ENCODE data around the gene GAB2. TPM values are rescaled to one million over a fixed set of nuclear protein-coding genes. Genes with fewer than 3 reads are reported as not detected.
A peak's percentile ranks its signal among the peaks of the same experiment; 100 is the strongest.

The GAB2 gene
- total RNA-seq, 4 donors from 2014 or later = 26.3 to 84.8 (median 26.6) TPM

- Histone ChIP-seq H3K4me3 (no peak overlapping the region), H3K4me1 (peaks cover 0 to 39% (median 15%) of the 10 kb centered on the region in 3 donors), H3K36me3 (no peaks in the 10 kb centered on the region), H3K27me3 (no peaks in the 10 kb centered on the region), H3K9me3 (no peaks in the 10 kb centered on the region), H3K27ac (peak overlapping the region in 2 of 4 donors; percentile 30 to 37)
- 35 to 47% methylated on average over 8 to 9 of the region's 9 CpGs for WGBS, 2 donors (ENCODE audit: low coverage in 1 of 2)
- TF ChIP-seq EP300 (IDR thresholded peaks at IDR 0.05) (no peak), CTCF (IDR thresholded peaks at IDR 0.05) (no peak), POLR2AphosphoS5 (IDR thresholded peaks at IDR 0.05) (no peak), POLR2A (IDR thresholded peaks at IDR 0.05) (no peak)
- no peak for ATAC-seq
Observed at GRCh38 chr11:78318321-78319114, 99.1 kb downstream of the GAB2 start.

- no peaks in the 10 kb centered on the region for H3K36me3 ChIP-seq
- TF ChIP-seq CTCF (IDR thresholded peaks at IDR 0.05) (no peak), EP300 (IDR thresholded peaks at IDR 0.05) (no peak), POLR2A (IDR thresholded peaks at IDR 0.05) (no peak), POLR2AphosphoS5 (IDR thresholded peaks at IDR 0.05) (no peak)
- no peak for ATAC-seq
- H3K27ac ChIP-seq = no peak overlapping the region
- 94 to 100% methylated on average over 3 of the region's 3 CpGs for WGBS, 2 donors (ENCODE audit: low coverage in 1 of 2)
- H3K4me1 ChIP-seq = peaks cover 0 to 66% (median 22%) of the 10 kb centered on the region in 3 donors
- H3K9me3 ChIP-seq = no peaks in the 10 kb centered on the region
- no peak overlapping the region for H3K4me3 ChIP-seq
- no peaks in the 10 kb centered on the region for H3K27me3 ChIP-seq
Observed at GRCh38 chr11:78315724-78316123, 101.9 kb downstream of the GAB2 start.

- no peak for ATAC-seq
- Histone ChIP-seq H3K36me3 (no peaks in the 10 kb centered on the region), H3K27me3 (no peaks in the 10 kb centered on the region), H3K4me1 (peaks cover 0 to 71% (median 19%) of the 10 kb centered on the region in 3 donors), H3K9me3 (no peaks in the 10 kb centered on the region), H3K27ac (peak overlapping the region in 1 of 4 donors; percentile 5), H3K4me3 (no peak overlapping the region)
- no peak for TF ChIP-seq CTCF (IDR thresholded peaks at IDR 0.05)
- 59 to 82% methylated on average over 5 of the region's 5 CpGs for WGBS, 2 donors (ENCODE audit: low coverage in 1 of 2)
Observed at GRCh38 chr11:78314762-78315161, 102.9 kb downstream of the GAB2 start.

- peaks cover 0 to 70% (median 11%) of the 10 kb centered on the region in 3 donors for H3K4me1 ChIP-seq
- H3K4me3 ChIP-seq = no peak overlapping the region
- 78 to 79% methylated on average over 2 of the region's 2 CpGs for WGBS, 2 donors (ENCODE audit: low coverage in 1 of 2)
- H3K9me3 ChIP-seq = no peaks in the 10 kb centered on the region
- no peak overlapping the region for H3K27ac ChIP-seq
- no peak for ATAC-seq
- H3K27me3 ChIP-seq = no peaks in the 10 kb centered on the region
- H3K36me3 ChIP-seq = no peaks in the 10 kb centered on the region
- TF ChIP-seq EP300 (IDR thresholded peaks at IDR 0.05) = no peak
- TF ChIP-seq POLR2AphosphoS5 (IDR thresholded peaks at IDR 0.05) = no peak
- TF ChIP-seq POLR2A (IDR thresholded peaks at IDR 0.05) = no peak
- no peak for TF ChIP-seq CTCF (IDR thresholded peaks at IDR 0.05)
Observed at GRCh38 chr11:78313898-78314297, 103.7 kb downstream of the GAB2 start.

- H3K27ac ChIP-seq = no peak overlapping the region
- H3K4me1 ChIP-seq = peaks cover 0 to 64% (median 9%) of the 10 kb centered on the region in 3 donors
- WGBS, 2 donors (ENCODE audit: low coverage in 1 of 2) = 75 to 89% methylated on average over 2 of the region's 2 CpGs
- H3K27me3 ChIP-seq = no peaks in the 10 kb centered on the region
- ATAC-seq = no peak
- no peak overlapping the region for H3K4me3 ChIP-seq
- H3K36me3 ChIP-seq = no peaks in the 10 kb centered on the region
- no peaks in the 10 kb centered on the region for H3K9me3 ChIP-seq
- TF ChIP-seq EP300 (IDR thresholded peaks at IDR 0.05) (no peak), POLR2A (IDR thresholded peaks at IDR 0.05) (no peak), CTCF (IDR thresholded peaks at IDR 0.05) (no peak), POLR2AphosphoS5 (IDR thresholded peaks at IDR 0.05) (peak; percentile 77)
Observed at GRCh38 chr11:78313181-78313795, 104.3 kb downstream of the GAB2 start.
